ENCODE results near the gene MBNL1.

DNA sequence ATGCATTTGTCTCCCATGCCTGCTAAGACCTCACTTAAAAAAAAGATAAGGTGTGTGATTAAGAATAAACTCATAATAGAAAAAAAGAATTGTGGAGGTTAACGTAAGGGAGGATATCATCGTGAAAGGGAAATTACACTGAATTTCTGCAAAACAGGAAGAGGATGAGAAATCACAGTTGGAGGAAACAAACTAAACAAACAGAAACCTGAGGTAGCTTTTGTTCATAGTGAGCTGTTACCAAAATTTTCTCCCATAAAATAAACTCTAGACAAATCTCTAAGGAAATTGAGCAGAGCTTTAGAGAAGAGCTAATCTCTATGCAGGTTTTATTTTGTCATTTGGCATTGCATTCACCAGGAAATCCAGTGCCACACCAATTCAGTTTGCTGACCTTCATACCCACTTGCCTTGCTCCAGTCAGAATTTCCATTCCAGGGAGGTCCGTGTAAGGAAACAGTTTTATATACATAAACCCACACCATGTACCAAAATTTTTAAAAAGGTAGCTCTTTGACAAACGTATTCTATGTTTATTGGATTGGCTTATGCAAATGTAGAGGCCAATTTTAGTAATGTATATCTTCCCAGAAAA lies 231.2 kb downstream of the MBNL1 start:
- TF ChIP-seq, protein P1, sequence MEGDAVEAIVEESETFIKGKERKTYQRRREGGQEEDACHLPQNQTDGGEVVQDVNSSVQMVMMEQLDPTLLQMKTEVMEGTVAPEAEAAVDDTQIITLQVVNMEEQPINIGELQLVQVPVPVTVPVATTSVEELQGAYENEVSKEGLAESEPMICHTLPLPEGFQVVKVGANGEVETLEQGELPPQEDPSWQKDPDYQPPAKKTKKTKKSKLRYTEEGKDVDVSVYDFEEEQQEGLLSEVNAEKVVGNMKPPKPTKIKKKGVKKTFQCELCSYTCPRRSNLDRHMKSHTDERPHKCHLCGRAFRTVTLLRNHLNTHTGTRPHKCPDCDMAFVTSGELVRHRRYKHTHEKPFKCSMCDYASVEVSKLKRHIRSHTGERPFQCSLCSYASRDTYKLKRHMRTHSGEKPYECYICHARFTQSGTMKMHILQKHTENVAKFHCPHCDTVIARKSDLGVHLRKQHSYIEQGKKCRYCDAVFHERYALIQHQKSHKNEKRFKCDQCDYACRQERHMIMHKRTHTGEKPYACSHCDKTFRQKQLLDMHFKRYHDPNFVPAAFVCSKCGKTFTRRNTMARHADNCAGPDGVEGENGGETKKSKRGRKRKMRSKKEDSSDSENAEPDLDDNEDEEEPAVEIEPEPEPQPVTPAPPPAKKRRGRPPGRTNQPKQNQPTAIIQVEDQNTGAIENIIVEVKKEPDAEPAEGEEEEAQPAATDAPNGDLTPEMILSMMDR (IDR thresholded peaks at IDR 0.05) = no peak
- TF ChIP-seq EP300 (IDR thresholded peaks at IDR 0.05) = no peak

Data from tibial nerve (tissue), 4 donors.